Activated CD8-positive, alpha-beta memory T cell treated with anti-CD3 and anti-CD28 coated beads for 48 hours (primary cell): Measurements from ENCODE around the gene PODNL1.

ENCODE experiments used
- DNase-seq, 3 experiments: peaks; one replicate each; pipeline ENCODE4 v3.0.0-alpha.2; 2020; ENCODE audit warnings: low read depth in 2 of 3, low spot score in 2 of 3

The PODNL1 gene

GRCh38 chr19:13899393-13899792, 38.8 kb downstream of the PODNL1 start:
- no peak for DNase-seq

GRCh38 chr19:13896227-13896626, 42.0 kb downstream of the PODNL1 start:
- DNase-seq: no peak

GRCh38 chr19:13894552-13894951, 43.7 kb downstream of the PODNL1 start:
- DNase-seq: no peak

GRCh38 chr19:13892870-13893269, 45.3 kb downstream of the PODNL1 start:
- no peak for DNase-seq

GRCh38 chr19:13890136-13890535, 48.1 kb downstream of the PODNL1 start:
- DNase-seq: no peak

GRCh38 chr19:13888281-13888680, 49.9 kb downstream of the PODNL1 start:
- DNase-seq: no peak

GRCh38 chr19:13887517-13887916, 50.7 kb downstream of the PODNL1 start:
- no peak for DNase-seq

GRCh38 chr19:13887018-13887436, 51.2 kb downstream of the PODNL1 start:
- no peak for DNase-seq

GRCh38 chr19:13885826-13886365, 52.3 kb downstream of the PODNL1 start:
- no peak for DNase-seq

GRCh38 chr19:13884726-13885591, 53.3 kb downstream of the PODNL1 start:
- DNase-seq: no peak

- DNase-seq: no peak
Observed at GRCh38 chr19:13883516-13884064, 54.6 kb downstream of the PODNL1 start.

- DNase-seq: no peak
Observed at GRCh38 chr19:13882836-13883235, 55.4 kb downstream of the PODNL1 start.

- no peak for DNase-seq
Observed at GRCh38 chr19:13882419-13882795, 55.8 kb downstream of the PODNL1 start.

GRCh38 chr19:13881692-13882418, 56.4 kb downstream of the PODNL1 start:
- DNase-seq: no peak

GRCh38 chr19:13881251-13881691, 56.9 kb downstream of the PODNL1 start:
- no peak for DNase-seq
